ENCODE results near the gene TSR1. TPM values are rescaled to one million over a fixed set of nuclear protein-coding genes. Genes with fewer than 3 reads are reported as not detected.

The TSR1 gene
- total RNA-seq, 1 experiment from 2014 or later, result 67.3 TPM

DNA sequence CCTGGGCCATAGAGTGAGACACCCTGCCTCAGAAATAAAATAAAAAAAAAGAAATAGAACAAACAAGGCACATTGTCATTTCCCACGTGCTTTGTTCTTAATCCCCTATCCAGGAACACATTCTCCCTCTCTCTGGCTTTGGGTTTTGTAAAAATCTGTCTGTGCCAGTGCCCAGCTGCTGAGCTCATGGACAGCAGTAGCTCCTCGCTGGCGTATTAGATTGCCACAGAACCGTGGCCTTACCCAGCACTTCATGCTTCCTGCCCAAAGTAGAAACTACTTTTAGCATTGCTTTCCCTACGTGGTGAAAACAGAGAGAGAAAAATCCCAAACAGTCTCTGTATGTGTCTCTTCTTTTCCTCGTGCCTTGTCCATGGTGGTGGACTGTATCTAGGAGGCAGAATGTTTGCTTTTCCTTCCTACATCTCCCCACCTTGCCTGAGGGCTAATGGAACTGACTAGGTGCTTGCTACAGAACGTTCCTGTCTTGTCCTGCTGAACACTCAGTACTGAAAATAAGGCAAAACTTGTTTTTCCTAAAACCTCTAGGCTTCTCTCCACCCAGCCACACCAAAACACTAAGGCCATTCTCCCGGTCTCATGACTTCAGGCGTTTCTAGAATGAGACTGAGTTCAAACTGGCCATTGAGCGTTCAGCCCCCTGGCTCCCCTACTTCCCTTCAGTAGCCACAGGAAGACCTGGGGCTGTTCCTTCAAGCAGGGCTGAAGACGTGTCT lies 38.5 kb upstream of the TSR1 start:
- Mint-ChIP-seq H3K4me1 (ENCODE audit: low read depth, unreplicated experiment) (no peaks in the 10 kb centered on the region), H3K9me3 (ENCODE audit: unreplicated experiment) (no peaks in the 10 kb centered on the region), H3K27me3 (ENCODE audit: insufficient read depth, unreplicated experiment) (no peaks in the 10 kb centered on the region), H3K36me3 (ENCODE audit: insufficient read depth, unreplicated experiment) (peaks cover 51% of the 10 kb centered on the region), H3K27ac (ENCODE audit: unreplicated experiment) (no peak overlapping the region), H3K4me3 (ENCODE audit: unreplicated experiment) (no peak overlapping the region)
- Histone ChIP-seq H3K4me1 (no peaks in the 10 kb centered on the region), H3K9me3 (no peaks in the 10 kb centered on the region), H3K4me3 (ENCODE audit: low read depth, low read length) (no peak overlapping the region), H3K27me3 (replicated peaks; ENCODE audit: control insufficient read depth, insufficient read depth, low read length) (no peaks in the 10 kb centered on the region), H3K36me3 (ENCODE audit: control insufficient read depth, insufficient read depth, low read length) (no peaks in the 10 kb centered on the region; the same call in 1 of the 2 replicates)
- no peak for DNase-seq
- ChIA-PET CTCF (interaction anchor here (1.0 kb wide), 1 partner anchor 41 kb away, joined by 3 read pairs; no protein-coding TSS in a partner anchor), POLR2A (no interaction called here)
- BruUV-seq (replicated peaks), result no TSS peak
- intact Hi-C loops (cut with micrococcal nuclease; ENCODE audit: unreplicated experiment), result no loop called here
- TF ChIP-seq CTCF (IDR thresholded peaks at IDR 0.05; ENCODE audit: insufficient read depth in 1 of 2, low read depth in 1 of 2, low read length in 1 of 2, severe bottlenecking in 1 of 2, unreplicated experiment in 1 of 2), result no peak

- no peaks in the 10 kb centered on the region for H3K9me3 Mint-ChIP-seq (ENCODE audit: unreplicated experiment)
- no peak for DNase-seq
- H3K36me3 Mint-ChIP-seq (ENCODE audit: insufficient read depth, unreplicated experiment), result peaks cover 48% of the 10 kb centered on the region
- intact Hi-C loops (cut with micrococcal nuclease; ENCODE audit: unreplicated experiment), result no loop called here
- Histone ChIP-seq H3K27me3 (replicated peaks; ENCODE audit: control insufficient read depth, insufficient read depth, low read length) (no peaks in the 10 kb centered on the region), H3K4me1 (no peaks in the 10 kb centered on the region), H3K4me3 (ENCODE audit: low read depth, low read length) (no peak overlapping the region), H3K36me3 (ENCODE audit: control insufficient read depth, insufficient read depth, low read length) (no peaks in the 10 kb centered on the region; the same call in 1 of the 2 replicates), H3K9me3 (no peaks in the 10 kb centered on the region)
- no peaks in the 10 kb centered on the region for H3K27me3 Mint-ChIP-seq (ENCODE audit: insufficient read depth, unreplicated experiment)
- TF ChIP-seq CTCF (IDR thresholded peaks at IDR 0.05; ENCODE audit: insufficient read depth in 1 of 2, low read depth in 1 of 2, low read length in 1 of 2, severe bottlenecking in 1 of 2, unreplicated experiment in 1 of 2), result no peak
- H3K4me3 Mint-ChIP-seq (ENCODE audit: unreplicated experiment), result no peak overlapping the region
- no peak overlapping the region for H3K27ac Mint-ChIP-seq (ENCODE audit: unreplicated experiment)
- ChIA-PET CTCF (no interaction called here), POLR2A (no interaction called here)
- H3K4me1 Mint-ChIP-seq (ENCODE audit: low read depth, unreplicated experiment), result no peaks in the 10 kb centered on the region
- no TSS peak for BruUV-seq (replicated peaks)
Observed at GRCh38 chr17:2373179-2373578, 36.9 kb upstream of the TSR1 start.

DNA sequence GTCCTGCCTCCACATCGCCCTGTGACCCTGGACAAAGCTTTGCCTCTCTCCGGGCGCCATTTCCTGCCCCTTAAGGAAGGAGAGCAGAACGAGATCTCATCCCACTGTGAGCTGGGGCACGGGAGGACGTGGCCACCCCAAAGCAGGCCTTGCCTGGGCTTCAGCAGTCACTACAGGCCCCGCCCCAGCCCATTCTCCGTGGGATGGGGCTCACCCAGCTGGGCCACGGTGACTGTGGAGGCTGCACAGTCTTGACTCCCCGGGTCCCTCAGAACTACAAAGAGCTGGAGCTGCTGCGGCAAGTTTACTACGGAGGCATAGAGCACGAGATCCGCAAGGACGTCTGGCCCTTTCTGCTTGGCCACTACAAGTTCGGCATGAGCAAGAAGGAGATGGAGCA lies 36.4 kb upstream of the TSR1 start:
- TF ChIP-seq CTCF (IDR thresholded peaks at IDR 0.05; ENCODE audit: insufficient read depth in 1 of 2, low read depth in 1 of 2, low read length in 1 of 2, severe bottlenecking in 1 of 2, unreplicated experiment in 1 of 2), result no peak
- CTCF ChIA-PET, result no interaction called here
- Mint-ChIP-seq H3K36me3 (ENCODE audit: insufficient read depth, unreplicated experiment) (peaks cover 48% of the 10 kb centered on the region), H3K4me1 (ENCODE audit: low read depth, unreplicated experiment) (no peaks in the 10 kb centered on the region), H3K27ac (ENCODE audit: unreplicated experiment) (no peak overlapping the region), H3K27me3 (ENCODE audit: insufficient read depth, unreplicated experiment) (no peaks in the 10 kb centered on the region), H3K9me3 (ENCODE audit: unreplicated experiment) (no peaks in the 10 kb centered on the region), H3K4me3 (ENCODE audit: unreplicated experiment) (no peak overlapping the region)
- DNase-seq, result no peak
- intact Hi-C loops (cut with micrococcal nuclease; ENCODE audit: unreplicated experiment), result no loop called here
- Histone ChIP-seq H3K36me3 (ENCODE audit: control insufficient read depth, insufficient read depth, low read length) (no peaks in the 10 kb centered on the region), H3K27me3 (replicated peaks; ENCODE audit: control insufficient read depth, insufficient read depth, low read length) (no peaks in the 10 kb centered on the region), H3K4me3 (ENCODE audit: low read depth, low read length) (no peak overlapping the region), H3K9me3 (no peaks in the 10 kb centered on the region), H3K4me1 (no peaks in the 10 kb centered on the region)
- POLR2A ChIA-PET, result no interaction called here
- BruUV-seq (replicated peaks), result no TSS peak

Data from Caco-2 (cell line).